AG09319 (cell line): ENCODE measurements around the gene SCUBE1.

Experiments used
- DNase-seq: peaks from one replicate; pipeline ENCODE4 v3.0.0-alpha.2; 2010; ENCODE audit warnings: low read depth; ENCODE audit errors: extremely low read depth
- CTCF ChIP-seq: IDR thresholded peaks from 2 replicates; pipeline ENCODE4 v1.5.1; 2011; ENCODE audit warnings: low read depth, mild to moderate bottlenecking, inconsistent platforms, low read length, moderate library complexity

The SCUBE1 gene

GRCh38 chr22:43185860-43186261, 157.3 kb downstream of the SCUBE1 start:
- no peak for TF ChIP-seq CTCF
- no peak for DNase-seq

- no peak for TF ChIP-seq CTCF
- DNase-seq = no peak
Measured at GRCh38 chr22:43183496-43184277, 159.5 kb downstream of the SCUBE1 start.

- DNase-seq = no peak
- no peak for TF ChIP-seq CTCF
Measured at GRCh38 chr22:43182726-43183125, 160.4 kb downstream of the SCUBE1 start.

GRCh38 chr22:43182118-43182517, 161.1 kb downstream of the SCUBE1 start:
- no peak for TF ChIP-seq CTCF
- no peak for DNase-seq

GRCh38 chr22:43181321-43182076, 161.7 kb downstream of the SCUBE1 start:
- no peak for TF ChIP-seq CTCF
- no peak for DNase-seq

GRCh38 chr22:43180670-43181069, 162.5 kb downstream of the SCUBE1 start:
- no peak for DNase-seq
- no peak for TF ChIP-seq CTCF

- DNase-seq = no peak
- no peak for TF ChIP-seq CTCF
Measured at GRCh38 chr22:43179911-43180195, 163.3 kb downstream of the SCUBE1 start.
